HG03103 (cell line): ENCODE data around the gene MACF1.
"Not testable (repeated sequence)": the region's sequence is repeated elsewhere in the genome, so short reads cannot be mapped to it uniquely, and the experiment has no call there.

Experiments
- ATAC-seq: cut with Tn5 transposase; IDR thresholded peaks from one replicate; pipeline ENCODE4 v1.9.1; 2021; ENCODE audit warnings: low read depth; ENCODE audit not compliant: unreplicated experiment

MACF1 gene

DNA sequence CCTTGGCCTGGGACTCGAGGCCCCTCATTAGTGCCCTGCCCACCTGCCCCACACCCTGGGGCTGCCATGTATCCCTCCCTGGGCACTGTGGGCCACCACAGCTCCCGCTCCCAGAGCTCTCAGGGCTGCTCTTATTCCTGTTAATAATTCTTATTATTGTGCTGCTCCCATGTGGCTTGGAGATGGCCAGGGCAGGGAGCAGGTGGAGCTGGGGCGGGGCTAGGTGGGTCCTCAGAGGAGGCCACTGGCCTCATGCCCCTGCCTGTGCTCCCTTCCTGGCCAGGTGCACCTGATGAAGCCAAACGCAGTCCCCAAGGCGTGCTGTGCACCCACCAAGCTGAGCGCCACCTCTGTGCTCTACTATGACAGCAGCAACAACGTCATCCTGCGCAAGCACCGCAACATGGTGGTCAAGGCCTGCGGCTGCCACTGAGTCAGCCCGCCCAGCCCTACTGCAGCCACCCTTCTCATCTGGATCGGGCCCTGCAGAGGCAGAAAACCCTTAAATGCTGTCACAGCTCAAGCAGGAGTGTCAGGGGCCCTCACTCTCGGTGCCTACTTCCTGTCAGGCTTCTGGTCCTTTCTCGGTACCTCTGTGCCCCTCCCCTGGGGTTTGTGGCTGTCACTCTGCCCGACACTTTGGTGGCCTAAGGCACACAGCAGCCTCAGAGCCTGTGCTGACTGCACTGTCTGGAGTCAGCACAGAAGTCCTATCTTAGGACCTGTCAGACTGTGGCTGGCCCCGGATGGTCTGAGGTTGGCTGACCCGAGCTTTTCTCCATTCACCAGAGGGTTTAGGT, 321.1 kb downstream of the MACF1 start:
- no peak for ATAC-seq

DNA sequence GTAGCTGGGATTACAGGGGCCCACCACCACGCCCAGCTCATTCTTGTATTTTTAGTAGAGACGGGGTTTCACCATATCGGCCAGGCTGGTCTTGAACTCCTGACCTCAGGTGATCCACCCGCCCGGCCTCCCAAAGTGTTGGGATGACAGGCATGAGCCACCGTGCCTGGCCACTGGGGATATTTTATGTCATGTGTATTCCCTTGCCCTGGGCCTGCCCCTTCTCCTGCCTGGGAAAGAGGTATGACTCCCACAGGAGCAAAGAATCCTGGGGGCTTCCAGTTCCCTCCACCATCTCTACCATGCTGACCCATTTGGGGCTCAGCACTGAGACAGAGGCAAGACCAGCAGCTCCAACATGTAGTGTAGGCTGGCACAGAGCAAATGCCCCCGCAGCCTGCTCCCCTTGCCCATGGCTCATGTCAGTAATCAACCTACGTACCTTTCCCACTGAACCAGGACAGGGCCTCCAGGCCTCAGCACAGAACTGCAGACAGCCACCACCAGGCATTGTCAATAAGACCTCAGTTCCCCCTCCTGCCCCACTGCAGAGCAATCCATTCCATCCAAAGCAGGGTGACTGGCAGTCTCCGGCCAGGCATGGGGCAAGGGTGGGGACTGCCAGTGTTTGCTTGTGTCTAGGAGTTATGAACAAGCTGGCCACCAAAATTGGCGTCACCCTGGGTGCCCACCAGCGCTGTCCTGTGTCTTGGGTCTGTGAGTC, 322.1 kb downstream of the MACF1 start:
- no peak for ATAC-seq

DNA sequence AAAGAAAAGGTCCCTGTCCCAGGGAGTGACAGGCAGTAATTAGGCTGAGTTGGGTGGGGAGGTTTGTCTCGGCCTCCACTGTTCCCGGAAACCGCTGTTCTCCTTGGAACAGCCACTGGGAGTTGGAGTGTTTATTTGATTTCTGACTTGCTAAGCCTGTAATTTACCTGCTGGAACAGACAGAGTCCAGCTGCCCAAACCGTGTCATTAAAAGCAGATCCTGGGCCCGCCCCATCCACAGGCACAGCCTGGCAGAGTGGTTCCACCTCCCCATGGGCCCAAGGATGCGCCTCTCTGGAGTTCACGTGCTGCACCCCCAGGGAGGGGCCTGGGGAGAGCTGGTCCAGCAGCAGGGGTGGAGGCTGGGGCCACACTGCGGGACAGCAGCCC, 322.7 kb downstream of the MACF1 start:
- ATAC-seq: not testable (repeated sequence)

DNA sequence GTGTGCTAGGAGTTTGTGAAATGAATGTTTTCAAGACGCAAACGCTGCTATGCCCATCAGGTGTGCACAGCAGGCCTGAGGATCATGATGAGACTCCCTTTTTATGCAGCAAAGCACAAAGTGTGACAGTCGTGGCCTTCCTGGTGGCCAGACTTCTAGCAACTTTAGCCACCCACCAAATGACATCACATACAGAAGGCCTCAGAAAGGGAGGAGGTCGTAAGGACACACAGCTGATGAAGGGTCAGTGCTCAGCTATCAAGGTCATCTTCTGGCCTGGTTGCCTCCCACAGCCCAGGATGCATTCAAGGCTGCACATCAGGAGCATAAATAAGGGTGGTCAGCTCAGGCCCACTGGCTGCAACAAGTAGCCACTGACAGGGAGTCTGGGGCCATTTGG, 323.6 kb downstream of the MACF1 start:
- no peak for ATAC-seq

DNA sequence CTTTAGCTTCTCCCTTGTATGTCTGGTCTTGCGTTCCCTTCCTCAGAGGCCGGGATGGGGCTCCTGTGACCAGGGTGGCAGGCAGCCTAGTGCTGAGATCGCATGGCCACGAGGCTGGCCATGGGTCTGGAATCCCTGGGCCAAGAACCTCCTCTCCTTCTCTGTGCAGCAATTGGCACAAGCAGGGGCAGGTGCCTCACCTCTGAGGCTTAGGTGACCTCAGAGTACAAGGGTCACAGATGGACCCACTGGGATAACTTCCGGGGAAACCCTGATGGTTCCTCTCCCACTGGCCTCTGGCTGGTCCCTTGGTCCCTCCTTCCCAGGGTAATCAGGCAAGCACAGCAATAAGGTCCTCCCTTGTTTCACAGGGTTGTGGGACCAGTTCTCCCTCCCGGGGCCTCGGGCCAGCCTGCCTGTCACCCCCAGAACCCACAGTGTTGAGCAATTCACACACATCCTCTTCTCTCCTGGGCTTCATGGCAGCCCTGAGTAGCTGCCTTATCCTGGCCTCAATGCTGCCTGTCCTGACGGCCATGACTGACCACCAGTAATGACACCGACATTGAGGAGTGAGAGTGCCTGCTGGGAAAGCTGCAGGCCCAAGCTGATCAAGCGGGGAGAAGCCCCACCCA, 325.5 kb downstream of the MACF1 start:
- ATAC-seq: no peak

DNA sequence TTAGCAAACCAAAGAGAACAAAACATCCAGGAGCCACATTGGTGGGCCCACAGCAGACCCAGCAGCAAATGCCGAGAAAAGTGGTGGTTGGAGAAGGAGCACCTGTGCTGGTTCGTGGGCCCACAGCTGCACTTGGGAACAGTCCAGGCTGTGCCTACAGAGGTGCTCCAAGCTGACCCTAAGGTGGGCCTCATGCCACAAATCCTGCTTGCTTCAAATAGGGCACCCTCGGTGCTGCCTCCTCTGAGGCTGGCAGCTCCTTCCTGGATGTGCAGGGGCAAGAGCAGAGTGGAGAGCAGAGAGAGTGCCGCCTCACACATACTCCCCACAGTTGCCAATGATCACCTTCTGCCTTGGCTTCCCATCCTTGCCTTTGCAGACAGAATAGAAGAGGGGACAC, 327.0 kb downstream of the MACF1 start:
- ATAC-seq: no peak

DNA sequence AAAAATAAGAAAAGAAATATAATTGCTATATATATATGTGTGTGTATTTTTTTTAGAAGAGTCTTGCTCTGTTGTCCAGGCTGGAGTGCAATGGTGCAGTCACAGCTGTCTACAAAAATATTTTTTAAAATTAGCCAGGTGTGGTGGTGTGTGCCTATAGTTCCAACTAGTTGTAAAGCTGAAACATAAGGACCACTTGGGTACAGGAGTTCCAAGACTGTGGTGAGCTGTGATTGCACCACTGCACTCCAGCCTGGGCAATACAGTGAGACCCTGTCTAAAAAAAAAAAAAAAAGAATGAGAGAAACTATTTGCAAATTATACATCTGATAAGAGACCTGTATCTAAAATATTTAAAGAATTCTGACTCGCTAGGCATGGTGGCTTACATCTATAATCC, 328.9 kb downstream of the MACF1 start:
- no peak for ATAC-seq
